SK-N-MC (cell line): ENCODE results near the gene LHX3.

ENCODE experiments used
- EZH2 ChIP-seq: fragments of 200-600 bp; sonication (generic); IDR thresholded peaks from one replicate; pipeline ENCODE4 v1.6.1; 2017; ENCODE audit warnings: antibody characterized with exemption
- FOXP2 ChIP-seq: optimal IDR thresholded peaks from 2 replicates; pipeline ENCODE3; 2011; ENCODE audit warnings: mild to moderate bottlenecking, moderate library complexity; ENCODE audit not compliant: insufficient read depth; ENCODE audit errors: extremely low read length, control extremely low read depth
- POLR2AphosphoS5 ChIP-seq: IDR thresholded peaks from 2 replicates; pipeline ENCODE4 v1.6.1; 2012; ENCODE audit warnings: mild to moderate bottlenecking, low read depth, low read length, borderline replicate concordance

- TF ChIP-seq POLR2AphosphoS5: no peak
- TF ChIP-seq EZH2: no peak
- no peak for TF ChIP-seq FOXP2
Observed at GRCh38 chr9:136218673-136219072, 13.7 kb upstream of the LHX3 start.
